A549 (cell line): Measurements from ENCODE around the gene TVP23B.
"Not testable (repeated sequence)": the region's sequence is repeated elsewhere in the genome, so short reads cannot be mapped to it uniquely, and the experiment has no call there.

Experiments
- FOSL2 ChIP-seq, 2 experiments: fragments of 450-650 bp in 1 of 2; fragments of >200 bp in 1 of 2; sonication (Bioruptor Twin) in 1 of 2; formaldehyde crosslinking; IDR thresholded peaks; 2 replicates each; pipeline versions ENCODE4 v1.5.0 to v1.6.1; 2016 to 2020; ENCODE audit warnings: mild to moderate bottlenecking in 1 of 2, moderate library complexity in 1 of 2
- POLR2A ChIP-seq: IDR thresholded peaks from 2 replicates; pipeline ENCODE4 v1.6.1; 2012; ENCODE audit warnings: mild to moderate bottlenecking, low read length
- ZSCAN20 ChIP-seq: fragments of 250-450 bp; sonication (Bioruptor Pico); IDR thresholded peaks from 2 replicates; pipeline ENCODE4 v1.8.0; 2022; ENCODE audit warnings: mild to moderate bottlenecking, moderate library complexity

DNA sequence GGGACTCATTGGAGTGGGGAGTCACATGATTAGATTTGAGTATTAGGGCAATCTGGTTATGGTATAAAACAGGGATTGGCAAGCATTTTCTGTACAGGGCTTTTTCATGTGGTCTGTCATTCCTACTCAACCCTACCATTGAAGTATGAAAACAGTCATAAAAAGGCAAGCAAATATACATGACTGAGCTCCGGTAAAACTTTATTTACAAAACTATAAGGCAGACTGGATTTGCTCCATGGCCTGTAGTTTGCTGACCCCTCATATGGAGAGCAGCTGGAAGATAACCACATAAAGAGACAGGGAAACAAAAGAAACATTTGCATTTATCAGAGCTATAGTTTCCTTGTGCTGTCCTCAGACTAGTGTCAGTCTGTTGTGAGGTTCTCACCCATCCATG lies 46.6 kb downstream of the TVP23B start:
- TF ChIP-seq POLR2A; FOSL2 (IDR thresholded peaks at IDR 0.05); FOSL2 (CRISPR knock-in tag; IDR thresholded peaks at IDR 0.05); ZSCAN20 (CRISPR knock-in tag): not testable (repeated sequence)
